GM15510 (cell line): ENCODE results near the gene TSPAN18.

Source experiments
- POLR2A ChIP-seq: IDR thresholded peaks from 3 replicates; pipeline ENCODE4 v1.6.1; 2011; ENCODE audit warnings: borderline replicate concordance; ENCODE audit not compliant: insufficient read length; ENCODE audit errors: extremely low read depth

The TSPAN18 gene

GRCh38 chr11:44952500-44953260 lies 225.9 kb downstream of the TSPAN18 start:
- TF ChIP-seq POLR2A: no peak

DNA sequence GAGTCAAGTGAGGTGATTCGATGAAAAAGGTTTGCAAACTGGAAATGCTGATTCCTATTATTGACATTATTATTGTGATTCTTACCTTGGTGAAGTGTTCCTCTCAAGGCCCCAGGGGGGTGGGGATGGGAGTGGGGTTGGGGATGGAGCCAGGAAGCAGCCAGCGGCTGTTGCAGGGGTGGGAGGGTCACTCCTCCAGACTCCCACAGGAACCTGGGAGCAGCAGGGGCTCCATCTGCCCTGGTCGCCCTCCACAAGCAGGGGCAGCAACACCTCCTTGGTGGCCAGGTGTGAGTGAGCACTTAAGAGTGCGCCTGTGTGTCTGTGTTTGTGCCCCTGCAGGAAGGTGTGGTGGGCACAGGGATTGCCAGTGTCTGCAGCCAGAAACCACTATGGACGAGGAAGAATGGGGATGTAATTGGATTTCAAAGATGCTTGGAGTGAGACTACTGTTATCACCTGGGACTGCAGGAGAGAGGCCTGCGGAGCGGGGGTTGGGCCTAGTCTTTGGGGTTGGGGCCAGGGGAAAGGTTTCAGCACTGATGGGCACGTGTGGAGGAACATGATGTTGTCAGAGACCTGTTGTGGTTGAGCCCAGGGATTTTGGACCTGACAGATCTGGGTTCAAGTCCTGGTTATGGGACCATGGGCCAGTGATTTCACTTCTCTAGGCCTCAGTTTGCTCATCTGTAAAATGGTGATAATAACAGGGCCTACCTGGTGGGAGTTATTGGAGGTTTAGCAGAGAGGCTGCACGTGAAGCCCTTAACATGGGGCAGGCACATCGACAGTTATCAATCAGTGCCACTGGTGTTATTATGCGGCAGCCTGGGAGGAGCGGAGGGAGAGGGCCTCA lies 227.5 kb downstream of the TSPAN18 start:
- no peak for TF ChIP-seq POLR2A

DNA sequence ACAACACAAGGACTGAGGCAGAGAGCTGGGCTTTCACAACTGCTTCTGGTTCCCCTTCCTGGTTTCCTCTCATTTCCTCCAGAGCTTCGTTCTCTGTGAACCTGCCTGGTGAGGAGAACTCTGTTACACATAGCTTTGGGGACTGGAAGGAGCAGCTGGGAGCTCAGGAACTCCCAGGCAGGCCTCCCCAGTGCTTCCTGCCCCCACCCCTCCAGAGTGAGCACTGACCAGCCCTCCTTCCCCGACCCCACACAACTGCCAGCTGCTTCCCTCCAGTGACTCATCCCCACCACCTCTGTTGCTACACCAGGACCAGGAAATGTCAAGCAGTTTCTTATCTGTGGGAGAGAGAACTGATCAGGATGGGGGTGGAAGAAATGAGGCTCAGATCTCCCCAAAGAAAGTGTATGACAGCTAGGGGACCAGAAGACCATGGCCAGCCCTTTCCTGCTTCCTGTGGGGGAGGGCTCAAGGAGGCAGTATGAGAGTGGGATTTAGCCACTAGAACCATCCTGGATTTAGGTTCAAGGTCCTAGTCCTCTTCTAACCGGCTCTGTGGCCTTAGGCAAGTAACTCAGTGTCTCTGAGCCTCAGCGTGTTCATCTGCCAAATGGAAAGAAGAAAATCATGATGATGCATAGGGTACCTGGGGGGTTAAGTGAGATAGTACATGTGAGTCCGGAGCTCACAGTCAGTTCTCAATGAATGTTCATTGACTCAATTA lies 228.4 kb downstream of the TSPAN18 start:
- no peak for TF ChIP-seq POLR2A

- TF ChIP-seq POLR2A: no peak
Measured at GRCh38 chr11:44957040-44957515, 230.3 kb downstream of the TSPAN18 start.

GRCh38 chr11:44957776-44958564 lies 231.2 kb downstream of the TSPAN18 start:
- TF ChIP-seq POLR2A: no peak

DNA sequence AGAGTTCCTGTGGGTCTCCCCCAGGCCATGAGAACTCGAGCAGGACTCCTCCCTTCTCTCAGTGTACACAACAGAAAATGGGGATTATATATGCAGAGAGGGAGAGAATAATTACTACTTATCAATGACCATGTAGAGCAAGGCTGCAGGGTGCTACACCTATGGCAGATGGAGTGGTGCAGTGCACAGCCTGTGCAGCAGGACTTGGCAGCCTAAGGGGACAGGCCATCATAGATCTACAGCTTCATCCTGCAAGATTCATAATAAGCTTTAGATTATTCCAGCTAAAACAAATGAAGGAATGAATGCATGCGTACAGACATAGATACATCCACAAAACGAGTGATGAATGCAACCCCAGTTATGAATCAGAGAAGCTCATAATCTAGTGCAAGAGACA lies 232.3 kb downstream of the TSPAN18 start:
- TF ChIP-seq POLR2A: no peak

- TF ChIP-seq POLR2A: no peak
Measured at GRCh38 chr11:44960200-44960845, 233.6 kb downstream of the TSPAN18 start.

DNA sequence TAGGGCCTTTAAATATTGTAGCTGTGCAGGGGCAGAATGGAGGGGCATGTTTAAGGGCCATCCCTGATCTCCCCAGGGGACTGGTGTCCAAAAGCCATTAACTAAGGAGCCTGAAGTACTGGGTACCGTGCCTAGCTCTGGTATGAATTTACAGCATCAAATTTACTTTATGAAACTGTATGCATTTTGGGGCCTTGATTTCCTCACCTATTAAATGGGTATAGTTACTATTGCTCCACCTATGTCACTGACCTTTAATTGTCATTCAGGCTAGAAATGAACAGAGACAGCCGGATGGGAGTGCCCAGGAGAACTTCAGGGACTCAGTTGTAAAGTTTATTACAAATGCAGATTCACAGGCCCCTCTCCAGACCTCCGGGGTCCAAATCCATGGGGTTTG lies 235.7 kb downstream of the TSPAN18 start:
- TF ChIP-seq POLR2A: no peak

DNA sequence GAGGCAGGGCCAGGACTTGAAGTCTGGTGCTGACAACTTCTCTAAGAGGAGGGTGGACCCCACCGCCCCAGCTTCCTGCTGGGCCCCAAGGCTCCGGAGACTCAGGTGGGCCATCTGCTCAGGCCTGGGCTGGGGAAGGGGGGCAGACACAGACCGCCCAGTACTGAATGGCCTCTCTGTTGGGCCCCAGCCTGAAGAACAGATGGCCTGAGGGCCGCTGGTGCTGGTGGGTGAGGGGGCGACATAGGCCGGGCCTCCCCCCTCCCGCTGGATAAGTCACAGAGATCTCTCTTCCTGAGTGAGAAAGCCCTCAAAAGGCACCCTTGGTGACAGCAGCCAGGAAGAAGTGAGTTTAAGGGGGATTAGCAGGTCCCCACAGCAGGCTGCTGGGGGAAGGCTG lies 236.4 kb downstream of the TSPAN18 start:
- no peak for TF ChIP-seq POLR2A

- no peak for TF ChIP-seq POLR2A
Measured at GRCh38 chr11:44963948-44964347, 237.2 kb downstream of the TSPAN18 start.

GRCh38 chr11:44964526-44965209 lies 237.9 kb downstream of the TSPAN18 start:
- no peak for TF ChIP-seq POLR2A

- TF ChIP-seq POLR2A: no peak
Measured at GRCh38 chr11:44966694-44967093, 239.9 kb downstream of the TSPAN18 start.

DNA sequence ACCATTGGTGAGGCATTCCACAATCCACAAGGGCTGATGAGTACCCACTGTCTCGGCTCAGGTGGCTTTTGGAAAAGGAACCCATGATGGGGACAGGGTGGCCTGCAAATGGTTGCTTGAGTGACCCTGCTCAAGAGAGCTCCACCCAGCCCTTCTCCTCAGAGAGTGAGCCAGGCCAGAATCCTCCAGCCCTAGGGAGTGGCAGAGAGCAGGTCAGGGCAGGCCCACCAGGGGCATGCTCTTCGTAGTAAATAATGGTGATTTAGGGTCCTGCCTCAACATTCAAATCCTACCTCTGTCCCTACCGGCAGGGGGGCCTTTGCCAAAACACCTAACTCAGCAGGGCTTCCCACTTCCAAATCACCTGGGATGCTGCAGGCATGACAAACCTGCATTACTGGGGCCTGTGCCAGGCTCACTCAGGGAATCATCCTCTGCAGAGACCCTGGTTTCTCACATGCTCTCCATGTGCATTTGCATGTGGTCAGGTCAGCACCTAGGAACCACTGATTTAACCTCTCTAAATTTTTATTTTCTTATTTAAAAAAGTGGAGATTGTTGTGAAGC lies 241.3 kb downstream of the TSPAN18 start:
- TF ChIP-seq POLR2A: no peak
